HUES6 (cell line): ENCODE data around the gene MELK.

Experiments used
- H3K27ac ChIP-seq: 2 replicates; pipeline ENCODE4 v1.7.0; 2013; ENCODE audit warnings: low read depth, mild to moderate bottlenecking, low read length, inconsistent platforms
- H3K27me3 ChIP-seq: 2 replicates; pipeline ENCODE4 v1.6.1; 2013; ENCODE audit warnings: low read length; ENCODE audit not compliant: control insufficient read depth, insufficient read depth
- H3K36me3 ChIP-seq: 2 replicates; pipeline ENCODE4 v1.6.1; 2013; ENCODE audit warnings: low read length; ENCODE audit not compliant: control insufficient read depth, insufficient read depth
- H3K4me1 ChIP-seq: 2 replicates; pipeline ENCODE4 v1.6.1; 2013; ENCODE audit warnings: low read length; ENCODE audit not compliant: control insufficient read depth, insufficient read depth
- H3K4me3 ChIP-seq: 2 replicates; pipeline ENCODE4 v1.5.1; 2013; ENCODE audit warnings: low read depth, low read length
- H3K9ac ChIP-seq: one replicate; pipeline ENCODE4 v1.6.1; 2013; ENCODE audit warnings: mild to moderate bottlenecking, low read length
- H3K9me3 ChIP-seq: 2 replicates; pipeline ENCODE4 v1.6.1; 2013; ENCODE audit warnings: low read depth, low read length; ENCODE audit not compliant: control insufficient read depth, insufficient read depth

The MELK gene

DNA sequence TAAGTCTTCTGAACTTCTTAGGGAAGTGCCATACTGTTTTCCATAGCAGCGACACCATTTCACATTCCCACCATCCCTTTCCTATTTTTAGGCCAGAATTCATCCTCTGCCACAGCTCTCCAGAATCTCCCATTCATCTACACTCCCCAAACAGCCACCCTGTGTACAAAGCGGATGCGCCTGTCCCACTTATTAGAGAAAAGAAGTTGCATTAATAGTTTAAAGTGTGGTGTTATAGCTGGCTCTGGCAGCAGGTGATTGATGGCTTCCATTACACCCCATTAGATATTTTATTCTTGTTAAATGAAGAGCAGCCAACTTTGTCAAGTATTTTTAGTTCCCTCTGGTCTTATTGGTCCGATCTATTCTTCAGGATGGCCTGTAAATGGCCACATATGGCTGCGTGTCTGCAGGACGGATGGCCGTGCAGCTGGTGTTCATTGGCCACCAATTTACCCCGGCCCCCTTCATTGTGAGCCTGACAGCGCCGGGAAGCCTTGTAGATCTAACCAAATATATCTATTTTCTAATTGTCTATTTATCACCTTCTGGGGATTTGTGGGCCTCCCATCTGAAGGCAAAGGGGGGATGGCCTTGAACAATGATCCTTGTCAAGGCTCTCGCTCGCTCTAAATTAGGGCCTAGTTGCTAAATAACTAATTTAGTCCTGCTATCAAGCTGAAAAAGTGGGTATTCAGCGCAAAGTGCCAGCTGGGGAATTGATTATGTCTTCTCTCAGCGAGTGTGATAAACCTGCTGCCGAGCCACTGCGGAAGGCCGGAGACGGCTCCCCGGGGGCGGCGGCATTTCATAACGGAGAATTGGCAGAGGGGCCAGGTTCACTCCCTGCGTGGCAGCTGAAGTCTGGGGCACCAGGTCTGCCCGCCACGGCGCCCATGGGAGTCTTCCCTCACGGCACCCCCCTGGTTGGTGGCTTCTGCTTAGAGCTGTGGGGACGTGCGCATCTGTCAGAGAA is 141.1 kb downstream of the MELK start:
- H3K4me1 ChIP-seq: no peaks in the 10 kb centered on the region
- 0 out of 2 replicates have a peak, but pooled peaks cover 3% of the 10 kb centered on the region for H3K9me3 ChIP-seq
- no peak overlapping the region for H3K27ac ChIP-seq
- no peaks in the 10 kb centered on the region; the same call in 1 of the 2 replicates for H3K27me3 ChIP-seq
- no peak overlapping the region for H3K9ac ChIP-seq
- H3K4me3 ChIP-seq: no peak overlapping the region
- H3K36me3 ChIP-seq: no peaks in the 10 kb centered on the region

DNA sequence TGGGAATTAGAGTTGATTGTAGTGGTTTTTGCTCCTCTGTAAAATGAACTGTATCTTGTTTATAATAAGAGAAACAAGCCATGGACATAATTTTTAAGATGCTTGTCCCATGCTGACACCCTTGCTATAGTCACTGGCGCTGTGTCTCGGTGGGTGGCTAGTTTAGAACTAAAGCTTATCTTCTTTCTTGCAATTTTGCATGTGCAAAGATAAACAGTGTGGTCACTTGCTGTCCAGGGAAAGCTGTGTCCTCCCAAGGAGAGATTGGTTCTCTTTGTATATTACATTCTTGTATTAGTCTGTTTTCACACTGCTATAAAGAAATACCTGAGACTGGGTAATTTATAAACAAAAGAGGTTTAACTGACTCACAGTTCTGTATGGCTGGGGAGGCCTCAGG is 143.8 kb downstream of the MELK start:
- Histone ChIP-seq H3K27ac (no peak overlapping the region), H3K36me3 (no peaks in the 10 kb centered on the region), H3K4me3 (no peak overlapping the region), H3K9me3 (0 out of 2 replicates have a peak, but pooled peaks cover 3% of the 10 kb centered on the region), H3K27me3 (no peaks in the 10 kb centered on the region), H3K4me1 (no peaks in the 10 kb centered on the region), H3K9ac (no peak overlapping the region)

DNA sequence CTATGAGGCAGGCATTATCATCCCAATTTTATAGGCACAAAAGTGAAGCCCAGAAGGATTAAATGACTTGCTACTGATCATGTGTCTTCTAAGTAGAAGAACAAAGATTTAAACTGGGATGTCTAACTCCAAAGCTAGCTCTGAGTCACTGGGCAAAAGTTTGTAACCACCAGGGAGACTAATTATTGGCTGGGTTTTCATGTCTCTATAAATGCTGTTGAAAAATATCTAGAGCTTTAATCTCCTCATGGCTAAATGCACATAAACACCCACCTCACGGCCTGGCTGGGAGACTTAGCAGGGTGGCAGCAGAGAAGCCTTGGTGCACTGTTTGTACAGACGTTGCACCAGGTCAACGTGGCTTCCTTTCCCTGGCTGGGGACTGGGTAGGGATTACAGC is 144.6 kb downstream of the MELK start:
- Histone ChIP-seq H3K27ac (no peak overlapping the region), H3K4me1 (no peaks in the 10 kb centered on the region), H3K9ac (no peak overlapping the region), H3K9me3 (0 out of 2 replicates have a peak, but pooled peaks cover 3% of the 10 kb centered on the region), H3K27me3 (no peaks in the 10 kb centered on the region), H3K36me3 (no peaks in the 10 kb centered on the region), H3K4me3 (no peak overlapping the region)

DNA sequence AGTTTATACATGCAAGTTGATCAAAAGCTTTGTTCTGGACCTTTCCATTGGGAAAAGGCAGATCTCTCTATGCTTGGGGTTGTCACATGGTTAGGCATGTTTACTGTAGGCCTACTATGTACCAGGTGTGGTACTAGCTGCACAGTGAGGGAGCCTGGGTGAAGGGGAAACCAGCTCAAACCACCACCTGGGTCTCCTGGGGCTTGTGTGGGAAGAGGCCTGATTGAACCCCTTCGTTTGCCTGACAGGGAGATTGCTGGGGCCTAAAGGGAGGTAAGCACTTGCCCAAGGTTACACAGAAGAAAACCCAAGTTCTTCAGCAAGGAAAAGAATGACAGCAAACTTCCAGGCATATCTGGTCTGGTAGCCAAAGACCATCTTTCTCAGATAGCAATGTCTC is 145.9 kb downstream of the MELK start:
- H3K4me1 ChIP-seq: no peaks in the 10 kb centered on the region
- H3K9ac ChIP-seq: no peak overlapping the region
- H3K36me3 ChIP-seq: no peaks in the 10 kb centered on the region
- H3K27ac ChIP-seq: no peak overlapping the region
- no peaks in the 10 kb centered on the region for H3K27me3 ChIP-seq
- H3K9me3 ChIP-seq: no peaks in the 10 kb centered on the region
- no peak overlapping the region for H3K4me3 ChIP-seq

DNA sequence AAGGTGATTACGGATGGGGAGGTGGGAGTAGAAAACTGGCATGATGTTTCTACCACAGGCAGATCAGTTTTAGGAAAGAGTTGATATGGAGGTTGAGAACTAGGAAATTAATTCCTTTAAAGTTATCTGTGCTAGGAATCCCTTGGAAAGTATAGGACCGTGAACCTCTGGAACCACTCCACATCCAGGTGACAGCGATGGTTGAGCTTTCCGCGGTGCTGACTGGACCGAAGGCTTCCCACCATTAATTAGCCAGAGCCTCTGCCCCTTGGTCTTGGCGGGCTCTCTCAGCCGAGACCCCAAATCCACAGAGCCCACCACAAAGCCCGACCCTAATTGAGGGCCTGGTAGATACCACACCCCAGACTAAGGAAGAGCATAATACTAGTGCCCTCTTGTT is 147.3 kb downstream of the MELK start:
- no peaks in the 10 kb centered on the region for H3K36me3 ChIP-seq
- no peaks in the 10 kb centered on the region for H3K4me1 ChIP-seq
- no peaks in the 10 kb centered on the region for H3K9me3 ChIP-seq
- no peak overlapping the region for H3K27ac ChIP-seq
- H3K9ac ChIP-seq: no peak overlapping the region
- H3K4me3 ChIP-seq: no peak overlapping the region
- no peaks in the 10 kb centered on the region for H3K27me3 ChIP-seq

DNA sequence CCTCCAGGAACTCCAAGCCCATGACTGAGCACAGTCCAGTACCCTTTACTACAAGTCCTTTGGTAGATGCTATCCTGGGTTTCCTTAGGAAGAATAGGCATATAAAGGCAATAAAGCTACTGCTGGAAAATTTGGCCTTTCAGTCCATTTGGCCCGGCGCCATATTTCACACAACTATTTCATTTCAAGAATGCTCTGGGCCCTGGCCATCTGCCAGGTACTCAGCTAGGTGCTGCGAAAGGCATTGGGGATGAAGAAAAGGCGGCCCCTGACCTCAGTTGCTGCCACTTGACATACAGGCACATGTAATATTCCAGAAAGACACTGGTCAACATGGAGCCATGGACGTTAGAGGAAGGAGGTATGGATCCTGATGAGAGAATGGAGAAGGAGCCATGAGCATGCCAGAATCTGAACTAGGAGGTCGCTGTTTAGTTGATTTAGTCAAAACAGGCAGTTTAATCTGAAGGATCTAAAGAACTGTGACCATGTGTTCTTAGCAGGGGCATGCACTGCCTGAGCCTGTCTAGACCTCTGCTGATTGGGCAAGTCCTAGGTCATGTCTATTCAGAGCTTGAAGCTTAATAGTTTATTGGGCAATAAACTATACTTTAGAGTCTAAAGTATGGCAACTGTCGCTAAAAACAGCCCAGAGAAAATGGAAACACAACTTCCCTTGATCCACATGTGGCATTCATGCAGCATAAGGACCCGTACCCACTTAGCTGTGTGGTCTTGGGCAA is 149.3 kb downstream of the MELK start:
- H3K36me3 ChIP-seq: no peaks in the 10 kb centered on the region
- no peak overlapping the region for H3K9ac ChIP-seq
- H3K27me3 ChIP-seq: no peaks in the 10 kb centered on the region
- H3K27ac ChIP-seq: no peak overlapping the region
- peaks cover 11% of the 10 kb centered on the region for H3K4me1 ChIP-seq
- no peaks in the 10 kb centered on the region for H3K9me3 ChIP-seq
- H3K4me3 ChIP-seq: no peak overlapping the region

DNA sequence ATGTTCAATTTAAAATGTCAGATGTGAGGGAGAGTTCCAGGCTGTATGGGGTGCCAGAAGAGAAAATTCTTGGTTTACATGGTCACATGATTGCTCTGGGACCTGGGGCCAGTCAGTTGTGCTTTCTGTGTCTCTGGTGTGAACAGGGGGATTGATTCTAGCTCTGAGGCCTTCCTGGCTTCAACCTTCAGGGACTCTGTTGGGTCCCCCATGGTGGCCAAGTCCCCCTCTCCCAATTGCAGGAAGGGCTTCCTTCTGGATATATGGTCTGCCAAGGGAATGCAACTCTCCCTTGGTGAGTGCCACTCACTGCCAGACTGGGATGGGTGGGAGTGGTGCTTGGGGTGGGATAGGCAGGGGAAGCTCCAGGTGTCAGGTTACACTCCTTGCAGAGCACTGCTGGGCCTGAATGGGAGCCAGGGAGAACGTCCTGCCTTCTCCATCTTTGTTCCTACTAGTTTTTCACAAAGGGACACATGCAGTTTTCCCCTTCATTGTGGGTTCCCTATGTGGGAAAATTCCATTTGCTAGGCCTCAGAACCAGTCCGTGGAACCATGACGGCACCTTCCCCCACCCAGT is 153.2 kb downstream of the MELK start:
- H3K27ac ChIP-seq: no peak overlapping the region; the same call in 1 of the 2 replicates
- H3K4me1 ChIP-seq: peaks cover 14% of the 10 kb centered on the region
- H3K27me3 ChIP-seq: no peaks in the 10 kb centered on the region
- no peaks in the 10 kb centered on the region for H3K9me3 ChIP-seq
- H3K36me3 ChIP-seq: no peaks in the 10 kb centered on the region
- H3K4me3 ChIP-seq: no peak overlapping the region
- H3K9ac ChIP-seq: peak overlapping the region; percentile 12
